GM19328 (cell line): ENCODE data around the gene ZNF474.
A peak's percentile ranks its signal among the peaks of the same experiment; 100 is the strongest.

Experiments
- ATAC-seq: cut with Tn5 transposase; IDR thresholded peaks from one replicate; pipeline ENCODE4 v1.9.1; 2021; ENCODE audit warnings: mild to moderate bottlenecking, moderate library complexity; ENCODE audit not compliant: unreplicated experiment

Gene ZNF474

DNA sequence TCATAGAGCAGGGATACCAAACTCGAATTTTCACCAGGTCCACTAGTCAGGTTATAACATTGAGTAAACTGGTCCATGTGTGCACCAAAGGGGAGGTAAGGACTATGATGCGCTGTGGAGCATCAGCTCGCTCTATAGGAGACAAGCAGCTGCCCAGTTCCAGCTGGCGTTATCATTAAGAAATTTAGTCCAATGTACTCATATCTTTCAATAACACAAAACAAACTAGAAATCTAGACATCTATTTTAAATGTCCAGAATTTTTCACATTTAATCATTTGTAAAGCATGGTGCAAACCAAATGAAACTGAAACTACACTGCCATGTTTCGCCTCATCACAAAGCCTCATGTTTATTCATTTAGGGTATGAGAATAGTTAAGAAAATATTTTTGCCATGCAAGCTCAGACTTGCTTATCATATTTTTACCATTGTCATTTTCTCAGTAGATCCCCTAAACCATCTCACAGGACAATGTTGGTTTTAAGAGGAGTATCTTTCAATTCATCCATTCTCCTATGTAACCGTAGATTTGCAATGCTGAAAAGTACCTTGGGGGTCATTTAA is 50.9 kb downstream of the ZNF474 start:
- ATAC-seq, result no peak

DNA sequence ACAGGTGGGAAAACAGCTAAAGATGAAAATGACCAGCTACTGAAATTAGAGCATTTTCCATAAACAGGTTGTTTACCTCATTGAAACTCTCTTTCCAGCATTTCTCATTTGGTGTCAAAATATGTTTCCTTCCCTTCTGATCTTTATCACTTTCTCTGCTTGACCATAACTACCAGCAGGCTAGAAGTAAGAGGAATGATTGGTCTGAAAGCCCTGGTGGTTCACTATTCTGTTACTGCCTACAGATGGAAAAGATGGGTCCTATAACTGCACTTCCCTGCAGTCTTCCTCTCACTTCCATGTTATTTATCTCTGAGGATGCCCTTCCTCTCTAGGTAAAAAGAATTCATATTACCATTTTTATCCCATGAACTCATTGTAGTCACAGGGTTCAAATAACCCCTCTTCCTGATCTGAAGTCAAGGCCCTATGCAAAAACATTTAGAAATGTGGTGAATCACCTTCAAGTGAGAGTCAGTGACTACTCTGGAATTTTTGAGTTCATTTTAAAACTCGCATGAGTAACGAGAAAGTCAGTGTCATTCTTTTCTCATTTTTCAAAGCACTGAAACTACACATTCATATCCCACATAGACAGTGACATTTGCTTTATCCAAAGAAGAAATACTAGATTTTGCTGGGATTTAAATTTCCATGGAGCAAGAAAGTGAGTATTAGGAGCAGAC is 51.7 kb downstream of the ZNF474 start:
- ATAC-seq, result no peak

DNA sequence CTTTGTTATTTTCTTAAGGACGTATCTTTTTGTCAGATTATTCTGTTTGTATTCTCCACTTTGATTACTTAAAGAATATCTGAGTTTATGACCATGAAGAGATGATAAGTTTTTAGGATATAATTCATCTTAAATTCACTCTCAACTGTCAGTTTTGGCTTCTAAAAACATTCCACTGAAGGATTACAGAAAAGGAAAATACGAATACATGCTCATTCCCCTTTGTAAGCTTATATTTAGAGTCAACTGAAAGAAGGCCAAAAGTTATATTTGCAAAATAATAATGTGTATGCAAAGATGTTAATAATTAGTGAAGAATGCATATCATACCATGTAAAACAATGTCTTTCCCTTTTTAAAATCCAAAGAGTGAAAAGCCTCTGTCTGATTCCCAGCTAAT is 52.5 kb downstream of the ZNF474 start:
- no peak for ATAC-seq

DNA sequence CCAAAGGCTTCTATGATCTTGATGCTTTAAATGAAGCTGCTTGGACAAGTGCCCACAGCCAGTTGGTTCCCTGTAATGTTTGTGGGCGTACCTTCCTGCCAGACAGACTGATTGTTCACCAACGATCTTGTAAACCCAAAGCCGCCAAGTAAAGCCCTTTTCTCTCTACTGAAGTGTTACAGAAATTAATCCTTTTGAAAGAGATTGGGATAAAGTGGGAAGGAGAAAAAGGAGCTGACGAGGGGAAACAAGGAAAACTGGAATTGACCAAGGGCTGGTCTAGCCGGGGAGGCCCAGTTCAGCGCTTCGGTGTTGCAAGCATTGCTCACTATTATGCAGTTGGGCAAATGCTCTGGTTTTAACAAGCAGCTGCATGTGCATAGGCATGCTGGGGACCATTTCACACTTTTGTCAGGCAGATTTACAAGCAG is 53.2 kb downstream of the ZNF474 start:
- ATAC-seq, result no peak

DNA sequence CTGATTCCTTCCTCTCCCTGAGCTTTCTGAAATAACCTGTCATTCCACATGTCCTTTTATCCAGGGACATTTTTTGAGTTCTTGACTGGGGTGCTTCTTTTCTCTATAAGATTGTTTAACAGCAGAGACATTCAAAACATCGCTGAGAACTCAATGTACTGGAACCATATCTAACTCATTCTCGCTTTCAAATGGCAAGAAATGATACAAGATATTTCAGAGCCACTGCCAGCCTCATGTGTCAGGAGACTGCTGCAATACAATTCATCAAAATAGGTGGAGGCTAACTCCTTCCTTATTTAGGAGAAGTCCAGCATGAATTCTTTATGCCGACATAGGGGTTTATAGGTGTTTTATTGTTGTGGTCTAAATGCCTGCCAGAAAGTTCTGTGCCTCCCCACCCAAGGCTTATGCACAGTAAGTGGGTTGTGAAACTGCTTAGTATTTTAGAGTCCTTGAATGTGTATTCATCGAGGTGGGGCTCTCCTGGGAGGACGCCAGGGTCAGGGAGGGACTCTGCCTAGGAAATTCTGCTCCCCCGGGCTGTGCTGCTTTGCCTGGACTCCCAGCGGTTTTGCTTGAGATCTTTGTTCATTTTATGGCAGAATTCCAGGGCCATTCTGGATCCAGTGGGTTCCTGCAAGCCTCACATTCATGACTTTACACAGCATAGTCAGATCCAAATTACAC is 53.9 kb downstream of the ZNF474 start:
- no peak for ATAC-seq

DNA sequence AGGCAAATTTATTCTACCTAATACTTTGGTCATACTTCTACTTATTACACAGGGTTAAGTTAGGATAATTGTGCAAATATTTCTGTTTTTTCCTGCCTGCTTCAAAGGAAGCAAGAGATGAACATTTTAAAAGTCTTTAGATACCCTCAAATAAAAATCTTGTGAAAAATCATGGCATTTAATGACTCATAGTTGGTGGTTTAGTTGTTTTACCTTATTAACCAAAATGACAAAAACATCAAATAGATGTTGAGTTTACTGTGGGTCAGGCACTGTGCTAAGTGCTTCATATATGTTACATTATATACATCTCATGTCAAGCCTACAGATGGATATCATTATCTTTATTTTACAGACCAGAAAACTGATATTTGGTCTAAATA is 54.4 kb downstream of the ZNF474 start:
- ATAC-seq, result no peak

DNA sequence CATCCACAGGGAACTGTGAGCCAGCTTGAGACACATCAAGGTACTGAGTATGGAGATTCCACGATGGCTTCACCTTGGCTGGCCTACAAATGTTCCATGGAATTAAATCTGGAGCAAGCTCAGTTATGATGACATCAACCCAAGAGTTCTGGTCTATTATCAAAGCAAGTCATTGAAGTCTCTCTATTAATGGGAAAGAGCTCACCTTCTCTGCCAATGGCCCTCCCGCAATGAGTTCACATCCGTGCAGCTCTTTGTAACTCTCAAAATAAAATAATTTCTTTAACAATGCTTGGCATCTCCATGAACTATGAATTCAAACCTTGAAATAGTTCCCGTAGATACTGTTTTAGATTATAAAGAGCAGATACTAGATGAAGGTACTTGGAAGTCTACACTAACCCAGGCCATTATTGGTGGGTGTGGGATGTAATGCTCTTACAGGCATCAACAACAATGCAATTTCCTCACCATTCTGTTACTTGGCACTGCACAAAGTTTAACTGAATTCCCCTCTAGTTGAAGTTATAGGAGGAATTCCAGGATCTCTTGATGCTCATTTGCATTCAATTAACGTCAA is 55.4 kb downstream of the ZNF474 start:
- ATAC-seq, result no peak

DNA sequence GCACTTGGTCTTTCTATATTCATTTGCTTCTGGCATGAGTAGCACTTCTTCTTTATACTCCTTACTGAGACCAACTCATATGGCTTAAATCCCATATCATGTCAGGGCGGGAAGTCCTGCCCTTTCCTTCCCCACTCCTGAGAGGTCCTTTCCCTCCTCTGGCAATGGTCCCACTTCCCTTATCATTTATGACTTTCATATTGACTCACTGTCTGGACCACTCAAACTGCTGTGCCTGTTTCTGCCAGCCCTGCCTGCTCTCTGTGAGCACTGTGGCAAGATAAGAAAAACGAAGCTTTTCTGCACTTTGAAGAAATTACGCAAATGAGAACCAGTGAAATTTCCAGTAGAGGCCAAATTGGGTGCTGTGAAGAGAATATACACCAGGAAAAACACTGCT is 58.1 kb downstream of the ZNF474 start:
- no peak for ATAC-seq

DNA sequence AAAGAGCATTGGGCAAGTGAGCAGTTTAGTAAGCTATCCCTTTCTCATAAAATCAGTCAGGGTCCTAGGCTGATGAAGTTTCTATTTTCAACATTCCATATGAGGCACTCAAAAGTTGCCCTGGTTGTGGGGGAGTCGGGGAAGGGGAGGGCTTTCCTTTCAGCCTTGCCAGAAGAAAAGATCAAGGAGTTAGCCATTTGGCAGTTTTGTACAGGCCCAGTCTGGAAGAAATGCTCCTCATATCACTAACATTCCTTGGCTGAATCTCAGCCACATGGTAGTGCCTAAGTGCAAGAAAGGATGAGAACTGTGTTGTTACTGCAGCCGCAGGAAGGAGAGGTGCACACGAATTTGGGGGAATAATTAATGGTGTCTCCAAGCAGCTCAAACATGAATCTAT is 60.8 kb downstream of the ZNF474 start:
- no peak for ATAC-seq

DNA sequence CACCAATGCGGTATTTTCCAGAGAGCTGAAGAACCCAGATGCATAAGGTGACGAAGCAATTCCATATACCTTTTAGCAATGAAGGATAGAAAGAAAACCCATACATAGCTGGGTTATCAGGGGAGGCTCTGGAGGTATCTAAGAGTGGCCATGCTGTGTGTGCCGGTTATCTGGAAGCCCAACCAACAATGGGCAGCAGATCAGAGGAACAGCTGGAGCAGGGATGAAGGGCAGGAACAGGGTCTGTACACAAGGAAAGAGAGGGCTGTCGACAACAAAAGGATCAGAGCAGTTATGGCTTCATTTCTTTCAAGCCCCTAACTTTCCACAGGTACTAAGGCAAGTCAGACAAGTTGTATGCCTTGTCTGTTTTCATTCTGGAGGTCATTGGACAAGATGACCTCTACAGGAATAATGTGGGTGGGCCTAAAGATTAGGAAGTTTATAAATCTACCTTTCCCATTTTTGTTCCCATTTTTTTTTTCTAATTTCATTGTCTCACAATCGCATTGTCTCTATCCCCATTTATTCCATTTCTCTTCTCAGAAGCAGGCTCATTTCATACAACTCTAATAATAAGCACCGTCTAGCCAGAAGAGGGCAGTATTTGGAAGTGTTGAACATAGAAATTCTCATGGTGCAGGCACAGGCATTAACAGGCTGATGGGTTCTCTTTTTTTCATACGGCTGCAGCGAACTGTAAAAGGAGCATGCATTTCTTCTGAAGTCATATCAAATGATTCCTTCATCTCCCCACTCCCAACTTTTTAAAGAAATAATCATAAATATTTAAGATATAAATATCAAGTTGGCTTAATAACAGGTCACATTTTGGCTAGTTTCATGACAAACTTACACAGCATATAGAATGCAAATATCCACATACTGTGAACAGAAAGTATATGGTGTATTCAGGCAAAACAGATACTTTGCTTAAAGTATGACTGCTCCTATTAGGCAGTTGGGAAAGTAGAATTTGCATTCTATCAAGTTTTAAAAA is 63.5 kb downstream of the ZNF474 start:
- peak; percentile 84 for ATAC-seq

DNA sequence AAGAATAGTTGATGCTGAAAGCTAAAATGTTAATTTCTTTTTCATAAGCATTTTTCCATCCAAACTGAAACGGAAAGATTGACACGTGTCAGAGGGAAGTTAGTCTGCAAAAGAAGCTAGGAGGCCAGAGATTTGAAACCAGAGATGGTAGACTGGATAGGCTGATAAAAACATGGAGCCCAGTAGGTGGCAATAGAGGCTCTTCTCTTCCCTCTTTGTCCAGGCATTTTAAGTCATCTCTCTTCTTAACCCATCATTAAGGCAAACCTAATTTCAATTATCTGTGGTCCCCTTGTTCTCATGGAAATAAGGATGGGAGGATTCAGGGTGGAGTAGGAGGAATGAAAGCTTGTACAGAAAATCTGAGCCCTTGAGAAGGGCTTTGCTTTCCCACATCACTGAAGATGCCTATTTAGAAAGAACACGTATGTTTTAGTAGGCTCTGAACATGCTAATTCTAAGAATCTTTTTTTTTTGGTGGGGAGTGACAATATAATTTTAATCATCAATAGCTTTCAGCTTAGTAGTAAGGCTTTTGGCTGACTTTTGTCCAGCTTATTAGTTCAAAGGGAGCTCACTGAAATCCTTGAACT is 66.6 kb downstream of the ZNF474 start:
- no peak for ATAC-seq

DNA sequence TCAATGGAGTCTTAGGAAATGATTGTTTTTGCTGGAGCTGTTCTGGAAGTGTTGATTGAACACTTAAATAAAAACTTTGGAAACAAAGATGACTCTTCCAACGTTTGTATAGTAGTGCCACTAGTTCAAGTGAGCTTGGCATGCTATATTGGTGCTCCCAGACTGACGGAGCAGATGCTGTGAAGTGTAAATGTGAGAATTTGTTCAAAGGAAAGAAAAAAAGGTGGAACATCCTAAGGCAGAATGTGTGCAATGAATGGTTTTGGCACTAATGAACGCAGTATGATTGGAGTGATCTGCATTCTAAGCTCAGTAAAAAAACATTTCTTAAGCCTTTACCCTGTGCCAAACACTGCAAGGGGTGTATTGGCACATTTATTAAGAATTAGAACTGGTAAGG is 69.8 kb downstream of the ZNF474 start:
- ATAC-seq, result no peak

DNA sequence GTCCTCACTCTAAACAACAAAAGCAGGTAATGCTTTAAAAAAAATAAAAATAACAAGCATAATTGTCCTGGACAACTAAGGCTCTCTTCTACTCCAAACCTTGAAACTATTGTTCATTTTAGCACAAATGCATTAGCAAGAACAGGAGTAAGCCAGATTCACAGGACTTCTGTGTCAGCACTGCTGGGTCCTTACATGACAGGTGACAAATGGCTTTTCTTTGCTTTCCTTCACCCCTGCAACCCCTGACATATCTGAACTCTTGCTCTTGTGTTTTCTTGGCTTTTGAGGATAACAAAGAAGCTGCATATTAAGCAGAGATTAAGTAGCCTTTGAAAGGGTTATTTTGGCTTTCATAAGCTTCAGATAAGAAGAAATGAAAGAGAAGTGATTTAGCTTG is 71.1 kb downstream of the ZNF474 start:
- ATAC-seq, result no peak

DNA sequence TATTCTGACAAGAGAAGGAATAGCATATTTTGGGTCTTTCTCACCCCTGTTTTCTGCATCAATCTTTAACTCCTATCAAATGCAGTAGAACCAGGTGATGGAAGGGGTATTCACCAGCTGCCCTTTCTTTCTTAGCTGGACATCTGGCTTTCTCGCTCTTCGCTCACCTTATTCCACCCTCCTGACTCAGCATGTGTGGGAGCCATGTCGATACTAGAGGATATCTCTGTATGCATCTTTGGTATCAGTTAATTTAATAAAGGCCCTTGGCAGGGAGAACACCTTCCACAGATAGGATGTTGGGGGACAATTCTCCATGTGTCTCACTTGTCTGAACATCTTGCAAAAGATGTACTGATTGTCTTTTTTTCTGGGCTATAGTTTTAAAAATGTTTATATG is 71.5 kb downstream of the ZNF474 start:
- ATAC-seq, result no peak

DNA sequence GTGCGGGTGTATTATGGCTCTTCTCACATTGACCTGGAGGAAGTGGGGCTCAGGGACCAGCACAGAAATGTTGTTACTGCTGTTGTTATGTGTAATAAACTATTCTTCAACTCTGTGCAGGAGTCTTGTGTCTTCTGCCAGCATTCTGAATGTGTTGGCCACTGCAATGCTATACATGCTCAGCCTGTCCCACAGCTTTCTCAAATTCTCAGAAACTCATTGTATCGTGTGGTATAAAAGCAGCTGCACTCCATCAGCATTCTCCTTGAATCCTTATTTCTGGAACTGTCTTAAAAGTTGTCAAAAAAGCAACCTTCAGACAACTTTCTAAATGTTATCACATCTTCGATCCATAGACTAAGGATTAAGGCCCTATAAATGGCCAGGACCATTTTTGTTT is 72.0 kb downstream of the ZNF474 start:
- ATAC-seq, result no peak

DNA sequence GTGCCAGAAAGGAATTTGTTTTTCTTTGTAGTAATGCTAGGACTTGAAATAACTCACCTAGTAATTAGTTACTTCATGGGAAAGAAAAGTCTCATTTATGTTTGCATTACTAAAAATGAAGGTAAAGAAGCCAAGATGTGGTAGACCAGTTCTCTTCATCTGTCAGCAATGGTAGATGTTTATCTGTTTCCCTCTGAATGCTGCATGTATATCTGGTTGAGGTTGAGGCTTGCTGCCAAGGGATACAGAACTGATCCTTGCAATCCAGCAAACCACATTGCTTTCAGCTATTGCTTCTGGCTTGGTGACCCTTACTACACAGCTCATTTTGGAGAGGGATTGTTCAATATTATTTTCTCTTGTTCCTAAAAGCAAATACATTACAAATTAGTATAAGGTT is 73.6 kb downstream of the ZNF474 start:
- ATAC-seq, result no peak
